GM23338 (cell line): ENCODE results near the gene ZNF234. TPM values are rescaled to one million over a fixed set of nuclear protein-coding genes. Genes with fewer than 3 reads are reported as not detected.

ENCODE experiments used
- ATAC-seq: fragments of 200-7000 bp; cut with Tn5 transposase; 3 replicates; pipeline ENCODE4 v1.9.1; 2020
- DNase-seq: peaks from one replicate; pipeline ENCODE4 v3.0.0-alpha.2; 2015; ENCODE audit warnings: low spot score
- H2AFZ ChIP-seq: fragments of 200-600 bp; sonication (generic); 2 replicates; pipeline ENCODE4 v1.8.0; 2016; ENCODE audit warnings: antibody characterized with exemption, mild to moderate bottlenecking, moderate library complexity
- H3F3A ChIP-seq: fragments of 200-600 bp; sonication (generic); replicated peaks from 2 replicates; pipeline ENCODE4 v1.8.0; 2017; ENCODE audit warnings: antibody characterized with exemption, mixed run types, low read depth
- H3K27ac ChIP-seq: fragments of 200-600 bp; sonication (generic); 2 replicates; pipeline ENCODE4 v1.6.1; 2016; ENCODE audit warnings: low read depth
- H3K27me3 ChIP-seq: fragments of 200-600 bp; sonication (generic); 2 replicates; pipeline ENCODE4 v1.8.0; 2016; ENCODE audit warnings: mild to moderate bottlenecking, mixed run types, moderate library complexity; ENCODE audit not compliant: insufficient read depth
- H3K36me3 ChIP-seq: fragments of 200-600 bp; sonication (generic); 2 replicates; pipeline ENCODE4 v1.8.0; 2016; ENCODE audit warnings: mild to moderate bottlenecking; ENCODE audit not compliant: insufficient read depth
- H3K4me1 ChIP-seq: fragments of 200-600 bp; sonication (generic); 2 replicates; pipeline ENCODE4 v1.8.0; 2016; ENCODE audit warnings: mild to moderate bottlenecking, moderate library complexity; ENCODE audit not compliant: insufficient read depth
- H3K4me2 ChIP-seq: fragments of 200-600 bp; sonication (generic); 2 replicates; pipeline ENCODE4 v1.7.1; 2017; ENCODE audit warnings: mixed run types
- H3K4me3 ChIP-seq: fragments of 200-600 bp; sonication (generic); 2 replicates; pipeline ENCODE4 v1.6.1; 2016; ENCODE audit warnings: mixed run types
- H3K79me2 ChIP-seq: fragments of 200-600 bp; sonication (generic); replicated peaks from 2 replicates; pipeline ENCODE4 v1.8.0; 2017; ENCODE audit warnings: mild to moderate bottlenecking; ENCODE audit not compliant: insufficient read depth
- H3K9me2 ChIP-seq: fragments of 200-600 bp; sonication (generic); 2 replicates; pipeline ENCODE4 v1.8.0; 2017; ENCODE audit not compliant: insufficient read depth
- H4K20me1 ChIP-seq: fragments of 200-600 bp; sonication (generic); replicated peaks from 2 replicates; pipeline ENCODE4 v1.8.0; 2017; ENCODE audit warnings: mild to moderate bottlenecking; ENCODE audit not compliant: insufficient read depth
- H3K27ac Mint-ChIP-seq: 2 replicates; pipeline ENCODE4 v1.8.0; 2020; ENCODE audit warnings: inconsistent platforms, mild to moderate bottlenecking, moderate library complexity, mixed read lengths
- H3K27me3 Mint-ChIP-seq: 3 replicates; pipeline ENCODE4 v1.8.0; 2022; ENCODE audit warnings: low read depth, mild to moderate bottlenecking, moderate library complexity, mixed read lengths, inconsistent platforms; ENCODE audit not compliant: insufficient read depth, poor library complexity
- H3K36me3 Mint-ChIP-seq: 3 replicates; pipeline ENCODE4 v1.8.0; 2021; ENCODE audit warnings: low read depth, mild to moderate bottlenecking, inconsistent platforms, moderate library complexity, mixed read lengths
- H3K4me1 Mint-ChIP-seq: 3 replicates; pipeline ENCODE4 v1.8.0; 2020; ENCODE audit warnings: mild to moderate bottlenecking, inconsistent platforms, mixed read lengths
- H3K4me3 Mint-ChIP-seq: 3 replicates; pipeline ENCODE4 v1.8.0; 2021; ENCODE audit warnings: moderate library complexity, mild to moderate bottlenecking, inconsistent platforms, mixed read lengths
- H3K9me3 Mint-ChIP-seq: 3 replicates; pipeline ENCODE4 v1.8.0; 2020; ENCODE audit warnings: moderate library complexity, mild to moderate bottlenecking, inconsistent platforms, mixed read lengths
- CREB1 ChIP-seq: fragments of 250-450 bp; sonication (Bioruptor Pico); IDR thresholded peaks from 2 replicates; pipeline ENCODE4 v1.5.0; 2020; ENCODE audit warnings: low read depth, mild to moderate bottlenecking, moderate library complexity
- CTCF ChIP-seq, 2 experiments: fragments of 200-600 bp in 1 of 2; sonication (generic) in 1 of 2; conservative IDR thresholded peaks; 2 replicates each; pipeline versions ENCODE4 v1.5.1 to v1.6.1; 2016 to 2017; ENCODE audit warnings: antibody characterized with exemption in 2 of 2, low read depth in 2 of 2, mild to moderate bottlenecking in 2 of 2, moderate library complexity in 1 of 2
- ETS1 ChIP-seq: IDR thresholded peaks from 2 replicates; pipeline ENCODE4 v1.6.1; 2016; ENCODE audit warnings: antibody characterized with exemption
- EZH2 ChIP-seq: fragments of 200-600 bp; sonication (generic); IDR thresholded peaks from one replicate; pipeline ENCODE4 v1.8.0; 2017; ENCODE audit warnings: antibody characterized with exemption, mild to moderate bottlenecking, low read depth; ENCODE audit not compliant: unreplicated experiment
- EZH2phosphoT487 ChIP-seq: fragments of 200-600 bp; sonication (generic); IDR thresholded peaks from one replicate; pipeline ENCODE4 v1.8.1; 2018; ENCODE audit warnings: antibody characterized with exemption; ENCODE audit not compliant: unreplicated experiment
- JUNB ChIP-seq: IDR thresholded peaks from one replicate; pipeline ENCODE4 v1.6.1; 2016; ENCODE audit warnings: antibody characterized with exemption; ENCODE audit not compliant: unreplicated experiment
- NANOG ChIP-seq: IDR thresholded peaks from 2 replicates; pipeline ENCODE4 v1.6.1; 2016; ENCODE audit warnings: antibody characterized with exemption, borderline replicate concordance
- POLR2AphosphoS5 ChIP-seq: IDR thresholded peaks from 2 replicates; pipeline ENCODE4 v1.6.1; 2016; ENCODE audit warnings: antibody characterized with exemption, low read depth
- REST ChIP-seq: IDR thresholded peaks from one replicate; pipeline ENCODE4 v1.6.1; 2018; ENCODE audit warnings: antibody characterized with exemption; ENCODE audit not compliant: unreplicated experiment
- STAT1 ChIP-seq: IDR thresholded peaks from one replicate; pipeline ENCODE4 v1.6.1; 2016; ENCODE audit warnings: antibody characterized with exemption; ENCODE audit not compliant: unreplicated experiment
- ZNF114 ChIP-seq: fragments of 250-450 bp; sonication (Bioruptor Pico); IDR thresholded peaks from 2 replicates; pipeline ENCODE4 v1.5.0; 2020; ENCODE audit warnings: mild to moderate bottlenecking, moderate library complexity
- ZNF331 ChIP-seq: fragments of 250-450 bp; sonication (Bioruptor Pico); IDR thresholded peaks from 2 replicates; pipeline ENCODE4 v1.5.0; 2020; ENCODE audit warnings: low read depth, mild to moderate bottlenecking, moderate library complexity
- ZNF462 ChIP-seq: fragments of 250-450 bp; sonication (Bioruptor Pico); IDR thresholded peaks from 2 replicates; pipeline ENCODE4 v1.5.0; 2020; ENCODE audit warnings: mild to moderate bottlenecking, moderate library complexity
- polyA plus RNA-seq: library from polyadenylated mRNA; unstranded; fragments of >200 nt; fragmentation: Nextera tagmentation; extraction: Ambion mirVana; gene quantifications from 2 replicates; pipeline ENCODE4 v1.2.1, GENCODE V29; 2016
- total RNA-seq: library from RNA; depleted of rRNA; stranded (reverse); fragments of >200 nt; shearing (Covaris generic); gene quantifications from 2 replicates; pipeline ENCODE4 v1.2.3, GENCODE V29; 2014

Gene ZNF234
- total and polyA plus RNA-seq, 2 experiments from 2014 or later, result 3.7 to 8.3 TPM

GRCh38 chr19:44190020-44190419 is 48.7 kb downstream of the ZNF234 start:
- no peaks in the 10 kb centered on the region for H3K27me3 Mint-ChIP-seq
- peaks cover 30% of the 10 kb centered on the region for H3K9me3 Mint-ChIP-seq
- no peaks in the 10 kb centered on the region for H3K36me3 Mint-ChIP-seq

More at GRCh38 chr19:44190020-44190419, 48.7 kb downstream of the ZNF234 start:
- Histone ChIP-seq H3K27me3 (no peaks in the 10 kb centered on the region), H3F3A (no peaks in the 10 kb centered on the region), H3K4me3 (no peak overlapping the region), H4K20me1 (no peaks in the 10 kb centered on the region), H3K9me2 (no peaks in the 10 kb centered on the region), H3K36me3 (no peaks in the 10 kb centered on the region), H3K4me1 (no peaks in the 10 kb centered on the region), H2AFZ (no peak overlapping the region), H3K27ac (no peak overlapping the region), H3K79me2 (no peaks in the 10 kb centered on the region), H3K4me2 (no peak overlapping the region)
- Mint-ChIP-seq H3K4me3 (no peak overlapping the region), H3K4me1 (no peaks in the 10 kb centered on the region), H3K27ac (no peak overlapping the region)
- no peak for DNase-seq
- TF ChIP-seq ETS1 (no peak), POLR2AphosphoS5 (no peak), JUNB (no peak), ZNF331 (CRISPR knock-in tag) (no peak), EZH2 (no peak), REST (no peak), ZNF114 (CRISPR knock-in tag) (no peak), CREB1 (CRISPR knock-in tag) (no peak), ZNF462 (CRISPR knock-in tag) (no peak), CTCF (conservative IDR thresholded peaks at IDR 0.05; ENCODE audit: low read depth in 2 of 2) (no peak), NANOG (no peak), STAT1 (no peak), EZH2phosphoT487 (no peak)
- no peak for ATAC-seq
